DND-41 (cell line): ENCODE measurements around the gene FOXN1.

Source experiments
- EZH2 ChIP-seq: IDR thresholded peaks from 3 replicates; pipeline ENCODE4 v1.6.1; 2012; ENCODE audit warnings: borderline replicate concordance, low read depth, mild to moderate bottlenecking, moderate library complexity, low read length, inconsistent platforms; ENCODE audit not compliant: severe bottlenecking
- TF ChIP-seq, protein P1 (sequence below): IDR thresholded peaks from 2 replicates; pipeline ENCODE4 v1.5.1; 2012; ENCODE audit warnings: borderline replicate concordance, low read length, moderate library complexity, mild to moderate bottlenecking; ENCODE audit not compliant: poor library complexity, severe bottlenecking; ENCODE audit errors: extremely low read depth

- TF ChIP-seq, protein P1, sequence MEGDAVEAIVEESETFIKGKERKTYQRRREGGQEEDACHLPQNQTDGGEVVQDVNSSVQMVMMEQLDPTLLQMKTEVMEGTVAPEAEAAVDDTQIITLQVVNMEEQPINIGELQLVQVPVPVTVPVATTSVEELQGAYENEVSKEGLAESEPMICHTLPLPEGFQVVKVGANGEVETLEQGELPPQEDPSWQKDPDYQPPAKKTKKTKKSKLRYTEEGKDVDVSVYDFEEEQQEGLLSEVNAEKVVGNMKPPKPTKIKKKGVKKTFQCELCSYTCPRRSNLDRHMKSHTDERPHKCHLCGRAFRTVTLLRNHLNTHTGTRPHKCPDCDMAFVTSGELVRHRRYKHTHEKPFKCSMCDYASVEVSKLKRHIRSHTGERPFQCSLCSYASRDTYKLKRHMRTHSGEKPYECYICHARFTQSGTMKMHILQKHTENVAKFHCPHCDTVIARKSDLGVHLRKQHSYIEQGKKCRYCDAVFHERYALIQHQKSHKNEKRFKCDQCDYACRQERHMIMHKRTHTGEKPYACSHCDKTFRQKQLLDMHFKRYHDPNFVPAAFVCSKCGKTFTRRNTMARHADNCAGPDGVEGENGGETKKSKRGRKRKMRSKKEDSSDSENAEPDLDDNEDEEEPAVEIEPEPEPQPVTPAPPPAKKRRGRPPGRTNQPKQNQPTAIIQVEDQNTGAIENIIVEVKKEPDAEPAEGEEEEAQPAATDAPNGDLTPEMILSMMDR = no peak
- TF ChIP-seq EZH2 = no peak
Measured at GRCh38 chr17:28580959-28581358, 74.8 kb downstream of the FOXN1 start.
